Stimulated activated CD4-positive, alpha-beta T cell treated with anti-CD3 and anti-CD28 coated beads, Interleukin-2, amount 100 ng/mL, for 48 hours (primary cell): ENCODE results near the gene CFAP97D1.
A peak's percentile ranks its signal among the peaks of the same experiment; 100 is the strongest.

Experiments used
- DNase-seq, 2 donors: peaks; one replicate each; pipeline ENCODE4 v3.0.0-alpha.2; 2020

The CFAP97D1 gene

GRCh38 chr17:43780135-43780534, at the start of gene CFAP97D1:
Gene CFAP97D1, plus strand, starts transcription at chr17:43780435. Its CDS starts 28 bp downstream, at chr17:43780463.
- no peak for DNase-seq

- DNase-seq, result no peak
Observed at GRCh38 chr17:43732958-43733357, 47.3 kb upstream of the CFAP97D1 start.

- no peak for DNase-seq
Observed at GRCh38 chr17:43733956-43734355, 46.3 kb upstream of the CFAP97D1 start.

- no peak for DNase-seq
Observed at GRCh38 chr17:43734376-43734775, 45.9 kb upstream of the CFAP97D1 start.

GRCh38 chr17:43736389-43736788, 43.8 kb upstream of the CFAP97D1 start:
- DNase-seq, result no peak

- DNase-seq, result no peak
Observed at GRCh38 chr17:43737722-43738121, 42.5 kb upstream of the CFAP97D1 start.

GRCh38 chr17:43740541-43740940, 39.7 kb upstream of the CFAP97D1 start:
- no peak for DNase-seq

- no peak for DNase-seq
Observed at GRCh38 chr17:43741636-43742035, 38.6 kb upstream of the CFAP97D1 start.

- no peak for DNase-seq
Observed at GRCh38 chr17:43745541-43745940, 34.7 kb upstream of the CFAP97D1 start.

- no peak for DNase-seq
Observed at GRCh38 chr17:43750153-43750552, 30.1 kb upstream of the CFAP97D1 start.

GRCh38 chr17:43753493-43754129, 26.6 kb upstream of the CFAP97D1 start:
- no peak for DNase-seq

GRCh38 chr17:43754947-43755346, 25.3 kb upstream of the CFAP97D1 start:
- DNase-seq, result no peak

GRCh38 chr17:43755389-43755875, 24.8 kb upstream of the CFAP97D1 start:
- peak in 1 of 2 donors; percentile 15 for DNase-seq

- DNase-seq, result no peak
Observed at GRCh38 chr17:43756201-43756600, 24.0 kb upstream of the CFAP97D1 start.

- no peak for DNase-seq
Observed at GRCh38 chr17:43757171-43757660, 23.0 kb upstream of the CFAP97D1 start.

- no peak for DNase-seq
Observed at GRCh38 chr17:43758086-43758485, 22.1 kb upstream of the CFAP97D1 start.

GRCh38 chr17:43758497-43759174, 21.6 kb upstream of the CFAP97D1 start, which contains the start of gene SOST:
Gene SOST, minus strand, starts transcription at chr17:43758791. Its CDS starts 50 bp downstream, at chr17:43758741.
- DNase-seq, result no peak

- DNase-seq, result no peak
Observed at GRCh38 chr17:43759836-43760235, 20.4 kb upstream of the CFAP97D1 start.

GRCh38 chr17:43760254-43760852, 19.9 kb upstream of the CFAP97D1 start:
- peak; percentile 92 to 97 for DNase-seq

GRCh38 chr17:43766413-43767052, 13.7 kb upstream of the CFAP97D1 start:
- DNase-seq, result peak; percentile 58 to 60

GRCh38 chr17:43767053-43767712, 13.1 kb upstream of the CFAP97D1 start:
- no peak for DNase-seq

- DNase-seq, result no peak
Observed at GRCh38 chr17:43767713-43768059, 12.5 kb upstream of the CFAP97D1 start.

GRCh38 chr17:43768382-43768781, 11.9 kb upstream of the CFAP97D1 start:
- no peak for DNase-seq
